Gastrocnemius medialis (tissue), 4 donors: ENCODE measurements around the gene POLR2C. TPM values are rescaled to one million over a fixed set of nuclear protein-coding genes. Genes with fewer than 3 reads are reported as not detected.

Experiments
- ATAC-seq, 2 donors: fragments of 150-250 bp; one replicate each; pipeline ENCODE4 v1.9.1; 2016
- DNase-seq, 2 donors: peaks; one replicate each; pipeline ENCODE4 v3.0.0-alpha.2; 2019
- H3K27ac ChIP-seq, 4 donors: fragments of 200-600 bp; sonication (generic); 1 replicate in 1 of 4; 2 replicates in 3 of 4; pipeline ENCODE4 v1.5.1; 2016 to 2018; ENCODE audit warnings: mild to moderate bottlenecking in 2 of 4, moderate library complexity in 1 of 4
- H3K27me3 ChIP-seq, 3 donors: fragments of 200-600 bp; sonication (generic) in 2 of 3; 1 replicate in 1 of 3; 2 replicates in 2 of 3; pipeline versions ENCODE4 v1.5.1 to v1.6.0; 2016 to 2019; ENCODE audit warnings: mild to moderate bottlenecking in 1 of 3, moderate library complexity in 1 of 3
- H3K36me3 ChIP-seq, 2 donors: fragments of 200-600 bp; sonication (generic) in 1 of 2; one replicate each; pipeline ENCODE4 v1.5.1; 2017 to 2018
- H3K4me1 ChIP-seq, 2 donors: fragments of 200-600 bp; sonication (generic) in 1 of 2; one replicate each; pipeline ENCODE4 v1.5.1; 2016 to 2017; ENCODE audit warnings: mild to moderate bottlenecking in 2 of 2
- H3K4me3 ChIP-seq, 4 donors: fragments of 200-600 bp; sonication (generic) in 3 of 4; 1 replicate in 1 of 4; 2 replicates in 3 of 4; pipeline ENCODE4 v1.5.1; 2016 to 2019; ENCODE audit warnings: mild to moderate bottlenecking in 2 of 4
- H3K9me3 ChIP-seq, 3 donors: fragments of 200-600 bp; sonication (generic) in 2 of 3; 1 replicate in 1 of 3; 2 replicates in 2 of 3; pipeline ENCODE4 v1.5.1; 2016 to 2019
- POLR2A ChIP-seq, 2 donors: fragments of 450-650 bp; IDR thresholded peaks; one replicate each; pipeline ENCODE4 v1.6.1; 2017; ENCODE audit warnings: antibody characterized with exemption in 2 of 2, mild to moderate bottlenecking in 2 of 2, moderate library complexity in 2 of 2
- in situ Hi-C, 4 donors: fragments of 200-750 bp; cut with MboI; loops; one replicate each; pipeline versions ENCODE4 v1.15.0 to v1.8.0; 2017; ENCODE audit warnings: low sequenced_read_pairs in 4 of 4
- intact Hi-C: fragments of 100-400 bp; cut with DNase I; formaldehyde crosslinking; loops from one replicate; pipeline ENCODE4 v1.15.1; 2023; ENCODE audit warnings: low total_unique reads
- total RNA-seq, 4 donors: library from RNA; depleted of rRNA; stranded (reverse); fragments of >200 nt; gene quantifications; one replicate each; pipeline versions ENCODE4 v1.1.0 to v1.2.3, GENCODE V29; 2016
- TF ChIP-seq, protein P1 (sequence below), 5 experiments: fragments of 450-650 bp in 3 of 5; fragments of 200-600 bp in 2 of 5; sonication (generic) in 2 of 5; IDR thresholded peaks in 4 of 5; conservative IDR thresholded peaks in 1 of 5; 1 replicate in 4 of 5; 2 replicates in 1 of 5; pipeline ENCODE4 v1.5.1; 2016 to 2019; ENCODE audit warnings: antibody characterized with exemption in 5 of 5, mild to moderate bottlenecking in 3 of 5, moderate library complexity in 3 of 5

POLR2C gene
- total RNA-seq, 4 donors from 2014 or later: 97.2 to 162 (median 134) TPM

DNA sequence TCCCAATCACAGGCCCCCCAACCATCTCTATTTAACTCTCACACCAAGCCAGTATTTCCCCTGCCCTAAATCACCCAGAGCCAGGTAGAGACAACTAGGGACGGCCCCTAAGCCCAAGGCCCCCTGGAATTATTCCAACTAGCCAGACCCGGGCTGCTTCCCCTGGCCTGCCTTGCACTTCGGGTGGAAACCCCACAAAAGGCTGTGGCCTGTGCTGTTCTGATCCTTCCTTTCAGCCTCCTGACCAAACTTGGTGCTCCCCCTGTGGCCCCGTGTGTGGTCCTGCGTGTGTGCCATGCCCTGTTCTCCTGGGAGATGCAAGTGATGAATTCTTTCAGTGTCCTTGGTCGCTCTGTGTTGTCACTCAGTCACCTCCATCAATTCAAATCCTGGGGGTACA lies 43.0 kb upstream of the POLR2C start:
- DNase-seq (no peak), ATAC-seq (no peak)
- in situ Hi-C loops (loop anchor here (5.0 to 25.0 kb wide), 2 partner anchors 117 to 332 kb away; partner anchors contain the start of gene CPNE2 (in 1 of the 4)), intact Hi-C loops (loop anchor here (1.0 to 10.0 kb wide), 2 partner anchors 100 to 325 kb away; partner anchors contain the start of gene CPNE2)
- Histone ChIP-seq H3K9me3 (no peaks in the 10 kb centered on the region), H3K4me3 (no peak overlapping the region), H3K36me3 (no peaks in the 10 kb centered on the region), H3K4me1 (peaks cover 12% of the 10 kb centered on the region in 2 donors), H3K27me3 (no peaks in the 10 kb centered on the region), H3K27ac (no peak overlapping the region)
- TF ChIP-seq, protein P1, sequence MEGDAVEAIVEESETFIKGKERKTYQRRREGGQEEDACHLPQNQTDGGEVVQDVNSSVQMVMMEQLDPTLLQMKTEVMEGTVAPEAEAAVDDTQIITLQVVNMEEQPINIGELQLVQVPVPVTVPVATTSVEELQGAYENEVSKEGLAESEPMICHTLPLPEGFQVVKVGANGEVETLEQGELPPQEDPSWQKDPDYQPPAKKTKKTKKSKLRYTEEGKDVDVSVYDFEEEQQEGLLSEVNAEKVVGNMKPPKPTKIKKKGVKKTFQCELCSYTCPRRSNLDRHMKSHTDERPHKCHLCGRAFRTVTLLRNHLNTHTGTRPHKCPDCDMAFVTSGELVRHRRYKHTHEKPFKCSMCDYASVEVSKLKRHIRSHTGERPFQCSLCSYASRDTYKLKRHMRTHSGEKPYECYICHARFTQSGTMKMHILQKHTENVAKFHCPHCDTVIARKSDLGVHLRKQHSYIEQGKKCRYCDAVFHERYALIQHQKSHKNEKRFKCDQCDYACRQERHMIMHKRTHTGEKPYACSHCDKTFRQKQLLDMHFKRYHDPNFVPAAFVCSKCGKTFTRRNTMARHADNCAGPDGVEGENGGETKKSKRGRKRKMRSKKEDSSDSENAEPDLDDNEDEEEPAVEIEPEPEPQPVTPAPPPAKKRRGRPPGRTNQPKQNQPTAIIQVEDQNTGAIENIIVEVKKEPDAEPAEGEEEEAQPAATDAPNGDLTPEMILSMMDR (IDR thresholded peaks at IDR 0.05 in 4 of 5, conservative IDR thresholded peaks at IDR 0.05 in 1 of 5): no peak
- TF ChIP-seq POLR2A (IDR thresholded peaks at IDR 0.05): no peak

DNA sequence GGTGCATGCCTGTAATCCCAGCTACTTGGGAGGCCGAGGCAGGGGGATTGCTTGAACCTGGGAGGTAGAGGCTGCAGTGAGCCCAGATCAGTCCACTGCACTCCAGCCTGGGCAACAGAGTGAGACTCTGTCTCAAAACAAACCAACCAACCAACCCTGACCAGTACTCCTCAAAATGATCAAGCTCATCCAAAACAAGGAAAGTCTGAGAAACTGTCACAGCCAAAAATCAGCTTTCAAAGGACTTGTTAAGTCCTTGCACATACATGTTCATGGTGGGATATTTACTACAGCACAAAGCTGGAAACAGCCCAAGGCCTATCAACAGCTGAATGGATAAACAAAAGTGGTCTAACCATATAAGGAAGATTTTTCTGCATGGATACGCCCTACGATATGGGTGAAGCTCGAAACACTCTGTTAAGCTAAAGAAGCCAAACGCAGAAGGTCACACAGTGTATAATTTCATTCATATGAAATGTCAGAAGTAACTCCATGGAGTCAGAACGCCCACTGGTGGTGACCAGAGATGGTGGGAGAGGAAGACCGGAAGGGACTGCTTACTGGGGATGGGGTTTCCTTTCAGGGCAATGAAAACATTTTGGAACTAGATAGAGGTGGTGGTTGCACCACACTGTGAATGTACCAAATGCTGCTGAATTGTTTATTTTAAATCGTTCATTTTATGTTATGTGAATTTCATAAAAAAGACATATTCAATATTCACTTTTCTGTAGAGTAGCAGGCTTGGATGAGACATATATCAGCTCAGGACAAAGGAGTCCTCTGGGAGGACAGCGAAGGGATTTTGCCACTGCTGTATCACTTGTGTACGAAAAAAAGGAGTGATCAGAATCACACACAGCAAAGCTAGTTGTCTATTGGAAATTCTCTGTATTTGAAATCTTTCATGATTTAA lies 40.2 kb upstream of the POLR2C start:
- TF ChIP-seq POLR2A (IDR thresholded peaks at IDR 0.05): no peak
- TF ChIP-seq, protein P1 (IDR thresholded peaks at IDR 0.05 in 4 of 5, conservative IDR thresholded peaks at IDR 0.05 in 1 of 5): peak in 2 of 5 experiments; percentile 41 to 47
- Histone ChIP-seq H3K4me1 (peaks cover 6 to 10% of the 10 kb centered on the region in 2 donors), H3K27me3 (no peaks in the 10 kb centered on the region), H3K4me3 (no peak overlapping the region), H3K36me3 (no peaks in the 10 kb centered on the region), H3K9me3 (no peaks in the 10 kb centered on the region), H3K27ac (no peak overlapping the region)
- in situ Hi-C loops: loop anchor here in 2 of 4 donors (5.0 to 25.0 kb wide), 3 partner anchors 93 to 335 kb away; partner anchors contain the start of gene CPNE2 (in 1 of the 2)
- intact Hi-C loops: no loop called here
- DNase-seq (no peak), ATAC-seq (peak; percentile 17 to 42)

DNA sequence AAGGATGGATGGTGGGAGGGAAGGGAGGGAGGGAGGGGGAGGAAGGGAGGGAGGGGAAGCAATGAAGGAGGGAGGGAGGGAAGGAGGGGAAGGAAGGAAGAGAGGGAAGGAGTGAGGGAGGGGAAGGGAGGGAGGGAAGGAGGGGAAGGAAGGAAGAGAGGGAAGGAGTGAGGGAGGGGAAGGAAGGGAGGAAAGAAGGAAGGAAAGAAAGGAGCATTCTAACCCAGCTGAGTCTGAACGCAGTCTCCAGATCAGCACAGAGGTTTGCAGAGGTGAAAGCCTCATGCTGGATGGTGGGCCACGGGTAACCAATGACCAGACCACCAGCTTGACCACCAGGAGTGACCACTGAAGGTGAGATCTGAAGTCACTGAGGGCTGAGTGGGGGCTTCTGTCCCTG lies 39.3 kb upstream of the POLR2C start:
- intact Hi-C loops: no loop called here
- Histone ChIP-seq H3K36me3 (peaks cover 0 to 5% of the 10 kb centered on the region in 2 donors), H3K4me3 (no peak overlapping the region), H3K27me3 (no peaks in the 10 kb centered on the region), H3K27ac (no peak overlapping the region), H3K9me3 (no peaks in the 10 kb centered on the region), H3K4me1 (peaks cover 6 to 9% of the 10 kb centered on the region in 2 donors)
- DNase-seq (no peak), ATAC-seq (no peak)
- in situ Hi-C loops: loop anchor here in 2 of 4 donors (5.0 to 25.0 kb wide), 3 partner anchors 92 to 336 kb away; partner anchors contain the start of gene CPNE2 (in 1 of the 2)
- TF ChIP-seq POLR2A (IDR thresholded peaks at IDR 0.05): no peak
- TF ChIP-seq, protein P1 (IDR thresholded peaks at IDR 0.05 in 4 of 5, conservative IDR thresholded peaks at IDR 0.05 in 1 of 5): no peak

DNA sequence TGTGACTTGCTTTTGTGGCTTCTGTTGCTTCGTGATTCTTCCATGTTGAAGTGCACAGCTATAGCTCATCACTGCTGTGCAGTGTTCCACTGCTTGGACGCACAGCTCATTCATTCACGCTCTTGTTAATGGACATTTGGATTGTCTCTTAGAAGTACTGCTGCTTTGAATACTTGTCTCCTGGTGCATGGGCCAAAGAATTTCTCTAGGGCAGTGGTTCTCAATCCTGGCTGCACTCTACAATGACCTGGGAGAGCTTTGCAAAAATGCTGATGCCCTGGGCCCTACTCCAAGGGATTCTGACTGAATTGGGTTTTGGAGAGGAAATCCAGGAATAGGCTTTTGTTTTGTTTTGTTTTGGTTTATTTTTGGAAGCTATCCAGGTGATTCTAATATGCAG lies 37.9 kb upstream of the POLR2C start:
- in situ Hi-C loops: loop anchor here in 2 of 4 donors (5.0 to 25.0 kb wide), 3 partner anchors 90 to 337 kb away; partner anchors contain the start of gene CPNE2 (in 1 of the 2)
- intact Hi-C loops: no loop called here
- H3K4me1 ChIP-seq: peaks cover 0 to 5% of the 10 kb centered on the region in 2 donors

More for the DNA sequence above, 37.9 kb upstream of the POLR2C start:
- no peak overlapping the region for H3K27ac ChIP-seq
- H3K36me3 ChIP-seq: peaks cover 2 to 17% of the 10 kb centered on the region in 2 donors
- H3K9me3 ChIP-seq: no peaks in the 10 kb centered on the region
- ATAC-seq: peak in 1 of 2 donors; percentile 26
- no peak for DNase-seq
- H3K4me3 ChIP-seq: no peak overlapping the region
- no peak for TF ChIP-seq POLR2A (IDR thresholded peaks at IDR 0.05)
- TF ChIP-seq, protein P1 (IDR thresholded peaks at IDR 0.05 in 4 of 5, conservative IDR thresholded peaks at IDR 0.05 in 1 of 5): no peak
- no peaks in the 10 kb centered on the region for H3K27me3 ChIP-seq
